Pancreas (tissue), 10 donors: Measurements from ENCODE around the gene IFI27L2. TPM values are rescaled to one million over a fixed set of nuclear protein-coding genes. Genes with fewer than 3 reads are reported as not detected.
A peak's percentile ranks its signal among the peaks of the same experiment; 100 is the strongest.
"Not testable (repeated sequence)": the region's sequence is repeated elsewhere in the genome, so short reads cannot be mapped to it uniquely, and the experiment has no call there.

Source experiments
- ATAC-seq, 4 donors: fragments of 200-7000 bp; cut with Tn5 transposase; one replicate each; pipeline versions ENCODE4 v1.8.0 to v1.9.1; 2020; ENCODE audit warnings: mild to moderate bottlenecking in 4 of 4, moderate library complexity in 4 of 4
- DNase-seq, 6 donors: peaks; one replicate each; pipeline ENCODE4 v3.0.0-alpha.2; 2020
- FAIRE-seq: peaks from 2 replicates; lab custom pipeline; 2012; peaks lifted over from hg19 to GRCh38; lab: Jason Lieb, UNC
- H3K27ac ChIP-seq, 4 donors: fragments of 200-600 bp; sonication (generic); 1 replicate in 3 of 4; 2 replicates in 1 of 4; pipeline versions ENCODE4 v1.5.0 to v1.8.0; 2020
- H3K27me3 ChIP-seq, 4 donors: fragments of 200-600 bp; one replicate each; pipeline ENCODE4 v1.8.0; 2021
- H3K36me3 ChIP-seq, 3 donors: fragments of 200-600 bp; sonication (generic) in 1 of 3; one replicate each; pipeline versions ENCODE4 v1.5.0 to v1.8.0; 2020 to 2021
- H3K4me1 ChIP-seq, 3 donors: fragments of 200-600 bp; one replicate each; pipeline ENCODE4 v1.8.0; 2021
- H3K4me3 ChIP-seq, 4 donors: fragments of 200-600 bp; sonication (generic) in 2 of 4; one replicate each; pipeline versions ENCODE4 v1.5.0 to v1.8.0; 2020 to 2021
- H3K9me3 ChIP-seq, 4 donors: fragments of 200-600 bp; one replicate each; pipeline ENCODE4 v1.8.0; 2021
- CTCF ChIP-seq, 4 donors: fragments of 200-600 bp; sonication (generic) in 3 of 4; IDR thresholded peaks; one replicate each; pipeline versions ENCODE4 v1.5.0 to v1.8.0; 2021; ENCODE audit warnings: antibody characterized with exemption in 4 of 4
- WGBS, 2 donors: extraction: QIAGEN DNeasy Blood & Tissue Kit; methylation state at CpG; one replicate each; pipeline ENCODE4 v1.1.7; 2013; 5-methylcytosine and 5-hydroxymethylcytosine counted together
- intact Hi-C, 3 donors: fragments of 100-400 bp; cut with DNase I; formaldehyde crosslinking; loops; one replicate each; pipeline versions ENCODE4 v1.11.1 to v1.14.2; 2022
- polyA plus RNA-seq, 2 donors: library from polyadenylated mRNA; stranded (reverse); fragments of 200-250 nt; gene quantifications; one replicate each; pipeline ENCODE4 v1.2.3, GENCODE V29; 2013
- total RNA-seq, 6 donors: library from RNA; stranded (reverse); fragmentation: NEBNext Ultra II Directional in 4 of 6; extraction: Animal tissue kit (Norgen Biotek cat#: 25700) in 4 of 6; gene quantifications; one replicate each; pipeline versions ENCODE4 v1.2.1 to v1.2.4, GENCODE V29; 2021 to 2023
- donor health status: healthy with polysubstance abuse.
- donor health status: DM: no; HTN: no; CAD: no; lungs with moderate emphysema.
- donor health status: DM: no; HTN: no; CAD: no.
- donor health status: control.
- donor health status: control.
- donor health status: Bipolar disorder and iron deficiency.
- donor health status: DM: yes; HTN: yes; CAD: no.
- donor health status: DM: no; HTN: no; CAD: no.
- donor health status: DM: no; HTN: no; CAD: no.
- donor health status: DM: yes; HTN: yes; CAD: no.

IFI27L2 gene
- total and polyA plus RNA-seq, 8 donors, result 5.4 to 90.7 (median 16.2) TPM

GRCh38 chr14:94157197-94157596 lies 27.8 kb upstream of the IFI27L2 start:
- H3K36me3 ChIP-seq, result no peaks in the 10 kb centered on the region
- no peaks in the 10 kb centered on the region for H3K4me1 ChIP-seq
- no peak overlapping the region for H3K4me3 ChIP-seq
- TF ChIP-seq CTCF (IDR thresholded peaks at IDR 0.05), result no peak
- H3K27me3 ChIP-seq, result no peaks in the 10 kb centered on the region
- DNase-seq (no peak), FAIRE-seq (no peak), ATAC-seq (peak; percentile 50 to 91 (median 83))
- H3K9me3 ChIP-seq, result no peaks in the 10 kb centered on the region
- H3K27ac ChIP-seq, result no peak overlapping the region
- intact Hi-C loops, result no loop called here

DNA sequence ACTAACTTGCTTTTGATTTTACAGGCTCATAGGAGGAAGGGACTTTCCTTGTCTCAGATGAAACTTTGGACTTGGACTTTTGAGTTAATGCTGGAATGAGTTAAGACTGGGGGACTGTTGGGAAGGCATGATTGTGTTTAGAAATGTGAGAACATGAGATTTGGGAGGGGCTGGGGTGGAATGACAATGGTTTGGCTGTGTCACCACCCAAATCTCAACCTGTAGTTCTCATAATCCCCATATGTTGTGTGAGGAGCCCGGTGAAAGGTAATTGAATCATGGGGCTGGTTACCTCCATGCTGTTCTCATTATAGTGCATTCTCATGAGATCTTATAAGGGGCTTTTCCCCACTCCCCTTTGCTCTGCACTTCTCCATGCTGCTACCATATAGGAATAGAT lies 26.7 kb upstream of the IFI27L2 start:
- 87 to 95% methylated on average over 1 of the region's 1 CpG for WGBS, 2 donors

GRCh38 chr14:94153750-94154342 lies 24.4 kb upstream of the IFI27L2 start:
- DNase-seq, result no peak
- TF ChIP-seq CTCF (IDR thresholded peaks at IDR 0.05), result no peak
- Histone ChIP-seq H3K36me3 (no peaks in the 10 kb centered on the region), H3K27ac (no peak overlapping the region), H3K4me3 (no peak overlapping the region), H3K27me3 (no peaks in the 10 kb centered on the region), H3K9me3 (no peaks in the 10 kb centered on the region), H3K4me1 (no peaks in the 10 kb centered on the region)
- WGBS, 2 donors, result 91 to 92% methylated on average over 6 of the region's 6 CpGs
- no peak for FAIRE-seq
- intact Hi-C loops, result no loop called here
- ATAC-seq, result no peak

More for the DNA sequence above, 26.7 kb upstream of the IFI27L2 start:
- H3K27ac ChIP-seq, ATAC-seq, intact Hi-C loops, H3K36me3 ChIP-seq, H3K4me1 ChIP-seq, H3K27me3 ChIP-seq, H3K9me3 ChIP-seq, FAIRE-seq, H3K4me3 ChIP-seq, DNase-seq: not testable (repeated sequence)

GRCh38 chr14:94152676-94153075 lies 23.3 kb upstream of the IFI27L2 start:
- H3K4me1 ChIP-seq, result no peaks in the 10 kb centered on the region
- intact Hi-C loops, result no loop called here
- ATAC-seq (no peak), FAIRE-seq (no peak), DNase-seq (no peak)
- H3K4me3 ChIP-seq, result no peak overlapping the region
- H3K9me3 ChIP-seq, result no peaks in the 10 kb centered on the region
- no peaks in the 10 kb centered on the region for H3K36me3 ChIP-seq
- WGBS, 2 donors, result 84 to 85% methylated on average over 1 of the region's 1 CpG
- no peak for TF ChIP-seq CTCF (IDR thresholded peaks at IDR 0.05)
- H3K27me3 ChIP-seq, result no peaks in the 10 kb centered on the region
- no peak overlapping the region for H3K27ac ChIP-seq

GRCh38 chr14:94145902-94146527 lies 16.6 kb upstream of the IFI27L2 start:
- no peaks in the 10 kb centered on the region for H3K27me3 ChIP-seq
- no peak for ATAC-seq
- H3K9me3 ChIP-seq, result no peaks in the 10 kb centered on the region
- intact Hi-C loops, result no loop called here
- H3K4me1 ChIP-seq, result no peaks in the 10 kb centered on the region
- no peaks in the 10 kb centered on the region for H3K36me3 ChIP-seq
- no peak overlapping the region for H3K4me3 ChIP-seq
- no peak for TF ChIP-seq CTCF (IDR thresholded peaks at IDR 0.05)
- WGBS, 2 donors, result 64 to 80% methylated on average over 6 of the region's 6 CpGs
- H3K27ac ChIP-seq, result no peak overlapping the region
- FAIRE-seq, result no peak
- no peak for DNase-seq
